Measurements from ENCODE around the gene RAB19.

- TF ChIP-seq USF2 (IDR thresholded peaks at IDR 0.05; ENCODE audit: low read length) (no peak), POLR2A (IDR thresholded peaks at IDR 0.05; ENCODE audit: control extremely low read depth in 1 of 2, low read depth in 2 of 2, low read length in 2 of 2) (no peak)
Measured at GRCh38 chr7:140358412-140359051, 45.3 kb upstream of the RAB19 start.

Data from H1 (cell line).